K562 (cell line): ENCODE results near the gene ACTA2. TPM values are rescaled to one million over a fixed set of nuclear protein-coding genes. Genes with fewer than 3 reads are reported as not detected.

Experiments used
- ATAC-seq: fragments of 200-7000 bp; cut with Tn5 transposase; 3 replicates; pipeline ENCODE4 v1.9.1; 2020; ENCODE audit warnings: moderate library complexity
- BruUV-seq: library from RNA; stranded (reverse); fragments of 400-500 nt; replicated peaks from 2 replicates; lab custom pipeline; 2021; lab: Mats Ljungman, UMichigan
- CTCF ChIA-PET: fragments of 300-600 bp; formaldehyde crosslinking; extraction: SDS; loops from one replicate; lab custom pipeline; 2021; ENCODE audit warnings: low intra/inter-chr PET ratio; lab: Yijun Ruan, JAX
- POLR2A ChIA-PET: fragments of 300-600, 350-650 bp; sonication (Branson Sonifier 250); formaldehyde crosslinking; extraction: SDS; loops from one replicate; lab custom pipeline; 2021; ENCODE audit warnings: antibody characterized with exemption, inconsistent platforms; lab: Yijun Ruan, JAX
- DNase-seq, 4 experiments: peaks; one replicate each; pipeline versions ENCODE4 v3.0.0 to v3.0.0-alpha.2; 2011 to 2018; ENCODE audit warnings: low spot score in 3 of 4, mixed read lengths in 3 of 4; ENCODE audit errors: extremely low read depth in 1 of 4
- FAIRE-seq: peaks from 2 replicates; lab custom pipeline; 2011; peaks lifted over from hg19 to GRCh38; lab: Jason Lieb, UNC
- H2AFZ ChIP-seq: 2 replicates; pipeline ENCODE4 v1.6.0; 2011; ENCODE audit warnings: low read depth, low read length, control low read depth, inconsistent platforms
- H3K27ac ChIP-seq: fragments of 200-600 bp; 3 replicates; pipeline ENCODE4 v1.8.0; 2011; ENCODE audit warnings: low read depth, mild to moderate bottlenecking, control low read depth, inconsistent platforms, low read length, moderate library complexity, mixed read lengths; ENCODE audit errors: extremely low read depth
- H3K27me3 ChIP-seq, 2 experiments: fragments of 300-600 bp in 1 of 2; 2 replicates in 1 of 2; 3 replicates in 1 of 2; pipeline versions ENCODE4 v1.6.0 to v1.8.0; 2011; ENCODE audit warnings: inconsistent platforms in 2 of 2, low read length in 2 of 2, mild to moderate bottlenecking in 1 of 2, mixed read lengths in 1 of 2, moderate library complexity in 1 of 2; ENCODE audit not compliant: control insufficient read depth in 2 of 2, insufficient read depth in 2 of 2
- H3K36me3 ChIP-seq: fragments of 300-600 bp; 3 replicates; pipeline ENCODE4 v1.8.0; 2011; ENCODE audit warnings: mild to moderate bottlenecking, low read length, inconsistent platforms; ENCODE audit not compliant: control insufficient read depth, insufficient read depth
- H3K4me1 ChIP-seq, 2 experiments: fragments of 200-600 bp in 1 of 2; replicated peaks in 1 of 2; 2 replicates in 1 of 2; 3 replicates in 1 of 2; pipeline versions ENCODE4 v1.5.1 to v1.8.0; 2011; ENCODE audit warnings: inconsistent platforms in 2 of 2, low read length in 2 of 2, mild to moderate bottlenecking in 1 of 2, mixed read lengths in 1 of 2, moderate library complexity in 1 of 2; ENCODE audit not compliant: control insufficient read depth in 2 of 2, insufficient read depth in 2 of 2
- H3K4me2 ChIP-seq: 2 replicates; pipeline ENCODE4 v1.6.1; 2011; ENCODE audit warnings: low read length, control low read depth, inconsistent platforms, mixed read lengths; ENCODE audit not compliant: insufficient read depth
- H3K4me3 ChIP-seq: fragments of 200-600 bp; sonication (generic), shearing (Covaris generic); 2 replicates; pipeline ENCODE4 v1.5.1; 2016; ENCODE audit warnings: control low read depth, inconsistent platforms
- H3K79me2 ChIP-seq: fragments of 200-600 bp; 3 replicates; pipeline ENCODE4 v1.8.0; 2011; ENCODE audit warnings: low read length, inconsistent platforms; ENCODE audit not compliant: control insufficient read depth, insufficient read depth
- H3K9ac ChIP-seq, 2 experiments: 2 replicates each; pipeline versions ENCODE4 v1.6.0 to v1.6.1; 2011; ENCODE audit warnings: low read depth in 2 of 2, low read length in 2 of 2, control low read depth in 1 of 2, inconsistent platforms in 1 of 2, mild to moderate bottlenecking in 1 of 2, mixed read lengths in 1 of 2; ENCODE audit not compliant: insufficient read depth in 1 of 2
- H3K9me1 ChIP-seq: one replicate; pipeline ENCODE4 v1.6.0; 2011; ENCODE audit warnings: inconsistent platforms, mild to moderate bottlenecking, low read length, moderate library complexity; ENCODE audit not compliant: control insufficient read depth, insufficient read depth
- H3K9me3 ChIP-seq: replicated peaks from 2 replicates; pipeline ENCODE4 v1.5.1; 2011; ENCODE audit warnings: low read depth, low read length, inconsistent platforms; ENCODE audit not compliant: control insufficient read depth, insufficient read depth
- H4K20me1 ChIP-seq: replicated peaks from 2 replicates; pipeline ENCODE4 v1.6.1; 2011; ENCODE audit warnings: low read length, inconsistent platforms, mixed read lengths; ENCODE audit not compliant: control insufficient read depth, insufficient read depth
- ATF3 ChIP-seq, 2 experiments: fragments of 450-650 bp in 1 of 2; sonication (generic) in 1 of 2; formaldehyde crosslinking in 1 of 2; IDR thresholded peaks in 1 of 2; conservative IDR thresholded peaks in 1 of 2; 2 replicates each; pipeline versions ENCODE4 v1.6.1 to v1.8.1; 2016 to 2023; ENCODE audit warnings: mild to moderate bottlenecking in 2 of 2, moderate library complexity in 2 of 2, inconsistent platforms in 1 of 2, missing genetic modification reagents in 1 of 2
- ELK1 ChIP-seq: sonication (generic); formaldehyde crosslinking; IDR thresholded peaks from 2 replicates; pipeline ENCODE4 v1.8.1; 2022; ENCODE audit warnings: missing genetic modification reagents
- FOXM1 ChIP-seq, 2 experiments: fragments of 450-650 bp in 1 of 2; sonication (generic) in 1 of 2; formaldehyde crosslinking in 1 of 2; IDR thresholded peaks; 2 replicates each; pipeline versions ENCODE4 v1.6.1 to v1.9.0; 2017 to 2022; ENCODE audit warnings: low read depth in 2 of 2, mild to moderate bottlenecking in 2 of 2, missing genetic modification reagents in 1 of 2, moderate library complexity in 1 of 2
- MAFK ChIP-seq: IDR thresholded peaks from 2 replicates; pipeline ENCODE4 v1.6.1; 2011; ENCODE audit warnings: low read length, improper control_type of control experiment
- MNT ChIP-seq, 2 experiments: fragments of 450-650 bp; conservative IDR thresholded peaks; 2 replicates each; pipeline ENCODE4 v1.6.1; 2017; ENCODE audit warnings: mild to moderate bottlenecking in 2 of 2, moderate library complexity in 2 of 2
- TEAD1 ChIP-seq, 2 experiments: fragments of 450-650 bp in 1 of 2; sonication (generic) in 1 of 2; formaldehyde crosslinking; IDR thresholded peaks; 2 replicates each; pipeline versions ENCODE4 v1.4.0 to v1.8.0; 2020 to 2022; ENCODE audit warnings: mild to moderate bottlenecking in 2 of 2, missing genetic modification reagents in 1 of 2
- YY1 ChIP-seq, 3 experiments: IDR thresholded peaks; 2 replicates each; pipeline ENCODE4 v1.6.1; 2011; ENCODE audit warnings: low read length in 2 of 3, mild to moderate bottlenecking in 2 of 3, moderate library complexity in 2 of 3, borderline replicate concordance in 1 of 3, control low read depth in 1 of 3, low read depth in 1 of 3; ENCODE audit not compliant: insufficient read depth in 3 of 3, insufficient replicate concordance in 2 of 3, control insufficient read depth in 1 of 3, insufficient read length in 1 of 3; ENCODE audit errors: extremely low read depth in 1 of 3
- ZNF184 ChIP-seq: sonication (generic); formaldehyde crosslinking; IDR thresholded peaks from 2 replicates; pipeline ENCODE4 v1.5.0; 2020; ENCODE audit warnings: missing genetic modification reagents
- ZNF197 ChIP-seq: fragments of 200-800 bp; sonication (Bioruptor generic); IDR thresholded peaks from 2 replicates; pipeline ENCODE4 v1.6.1; 2016; ENCODE audit warnings: low read depth, missing genetic modification characterization, missing compliant biosample characterization
- WGBS: fragments of 100-300 bp; shearing (Covaris generic); methylation state at CpG from one replicate; pipeline ENCODE4 v1.1.6; 2016; ENCODE audit warnings: low coverage, mixed read lengths; ENCODE audit not compliant: insufficient coverage; ENCODE audit errors: missing lambda C conversion rate; 5-methylcytosine and 5-hydroxymethylcytosine counted together
- in situ Hi-C: fragments of 300-500 bp; cut with MboI; formaldehyde crosslinking; loops from 4 replicates; pipeline ENCODE4 v1.15.0; 2018; ENCODE audit warnings: inconsistent platforms, mixed read lengths
- intact Hi-C: fragments of 100-400 bp; cut with micrococcal nuclease; formaldehyde crosslinking; loops from 2 replicates; pipeline ENCODE4 v1.14.2; 2022
- polyA plus RNA-seq, 8 experiments: library from polyadenylated mRNA; depleted of rRNA in 4 of 8; stranded (reverse) in 5 of 8; unstranded in 3 of 8; fragments of >200 nt; fragmentation: Nextera tagmentation in 2 of 8; fragmentation: Illumina TruSeq in 1 of 8; extraction: Ambion mirVana in 2 of 8; extraction: Trizol in 1 of 8; gene quantifications; 2 replicates each; pipeline versions ENCODE4 v1.2.1 to v1.2.3, GENCODE V29; 2011 to 2014; ENCODE audit warnings: inconsistent platforms in 1 of 8, missing spikeins in 1 of 8
- total RNA-seq, 7 experiments: library from RNA; depleted of rRNA in 6 of 7; stranded (reverse); fragments of >200 nt in 6 of 7; fragmentation: Illumina TruSeq in 2 of 7; extraction: Trizol in 2 of 7; gene quantifications; 2 replicates each; pipeline versions ENCODE4 v1.2.1 to v1.2.3, GENCODE V29; 2011 to 2021; ENCODE audit warnings: low replicate concordance in 1 of 7
- TF ChIP-seq, protein P1 (sequence below): sonication (generic); formaldehyde crosslinking; IDR thresholded peaks from 2 replicates; pipeline ENCODE4 v1.8.1; 2023; ENCODE audit warnings: mild to moderate bottlenecking, missing genetic modification reagents, moderate library complexity

Gene ACTA2
- total and polyA plus RNA-seq, 9 of the 15 experiments (the other 6 are each of a cell fraction or from before 2014, with no cell fraction given) = 0.15 to 1.0 (median 0.38) TPM; not detected in 3

GRCh38 chr10:88946200-88946599, 6.4 kb downstream of the ACTA2 start:
- POLR2A ChIA-PET = no interaction called here
- Histone ChIP-seq H3K9me1 (no peaks in the 10 kb centered on the region), H3K4me3 (no peak overlapping the region), H3K27me3 (no peaks in the 10 kb centered on the region), H3K9ac (no peak overlapping the region), H2AFZ (no peak overlapping the region), H3K27ac (no peak overlapping the region), H3K36me3 (no peaks in the 10 kb centered on the region)
- CTCF ChIA-PET = no interaction called here
- ATAC-seq (no peak), DNase-seq (no peak)
- intact Hi-C loops = no loop called here
- WGBS = 0% methylated on average over 1 of the region's 1 CpG
- TF ChIP-seq ZNF184 = no peak
- TF ChIP-seq MAFK = no peak
- TF ChIP-seq, protein P1, sequence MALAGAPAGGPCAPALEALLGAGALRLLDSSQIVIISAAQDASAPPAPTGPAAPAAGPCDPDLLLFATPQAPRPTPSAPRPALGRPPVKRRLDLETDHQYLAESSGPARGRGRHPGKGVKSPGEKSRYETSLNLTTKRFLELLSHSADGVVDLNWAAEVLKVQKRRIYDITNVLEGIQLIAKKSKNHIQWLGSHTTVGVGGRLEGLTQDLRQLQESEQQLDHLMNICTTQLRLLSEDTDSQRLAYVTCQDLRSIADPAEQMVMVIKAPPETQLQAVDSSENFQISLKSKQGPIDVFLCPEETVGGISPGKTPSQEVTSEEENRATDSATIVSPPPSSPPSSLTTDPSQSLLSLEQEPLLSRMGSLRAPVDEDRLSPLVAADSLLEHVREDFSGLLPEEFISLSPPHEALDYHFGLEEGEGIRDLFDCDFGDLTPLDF (CRISPR knock-in tag) = no peak
- no peak for TF ChIP-seq YY1 (IDR thresholded peaks at IDR 0.05; ENCODE audit: borderline replicate concordance in 1 of 3, control insufficient read depth in 1 of 3, extremely low read depth in 1 of 3, insufficient read depth in 3 of 3, insufficient read length in 1 of 3, insufficient replicate concordance in 2 of 3, low read depth in 1 of 3, low read length in 2 of 3)
- TF ChIP-seq MNT (conservative IDR thresholded peaks at IDR 0.05) = no peak
- TF ChIP-seq TEAD1 (CRISPR knock-in tag; IDR thresholded peaks at IDR 0.05) = no peak
- TF ChIP-seq ELK1 (CRISPR knock-in tag) = no peak
- TF ChIP-seq FOXM1 (IDR thresholded peaks at IDR 0.05; ENCODE audit: low read depth) = no peak
- TF ChIP-seq FOXM1 (CRISPR knock-in tag; IDR thresholded peaks at IDR 0.05; ENCODE audit: low read depth) = no peak
- no peak for TF ChIP-seq ATF3 (IDR thresholded peaks at IDR 0.05)
- TF ChIP-seq ATF3 (CRISPR knock-in tag; conservative IDR thresholded peaks at IDR 0.05) = no peak
- TF ChIP-seq ZNF197 (CRISPR knock-in tag) = no peak
- TF ChIP-seq, all 486 proteins: peak for 0
- no peaks in the 10 kb centered on the region for H3K4me1 ChIP-seq
- in situ Hi-C loops = no loop called here
- H3K79me2 ChIP-seq = no peaks in the 10 kb centered on the region
- no peaks in the 10 kb centered on the region for H3K9me3 ChIP-seq
- H3K4me2 ChIP-seq = no peak overlapping the region
- no peak for FAIRE-seq
- no peaks in the 10 kb centered on the region for H4K20me1 ChIP-seq
- no TSS peak for BruUV-seq
